GM21390 (cell line): ENCODE measurements around the gene TM9SF4.
A peak's percentile ranks its signal among the peaks of the same experiment; 100 is the strongest.

Source experiments
- ATAC-seq: cut with Tn5 transposase; IDR thresholded peaks from one replicate; pipeline ENCODE4 v1.9.1; 2021; ENCODE audit not compliant: unreplicated experiment

TM9SF4 gene

GRCh38 chr20:32126919-32127318 lies 17.4 kb downstream of the TM9SF4 start:
- ATAC-seq = no peak

DNA sequence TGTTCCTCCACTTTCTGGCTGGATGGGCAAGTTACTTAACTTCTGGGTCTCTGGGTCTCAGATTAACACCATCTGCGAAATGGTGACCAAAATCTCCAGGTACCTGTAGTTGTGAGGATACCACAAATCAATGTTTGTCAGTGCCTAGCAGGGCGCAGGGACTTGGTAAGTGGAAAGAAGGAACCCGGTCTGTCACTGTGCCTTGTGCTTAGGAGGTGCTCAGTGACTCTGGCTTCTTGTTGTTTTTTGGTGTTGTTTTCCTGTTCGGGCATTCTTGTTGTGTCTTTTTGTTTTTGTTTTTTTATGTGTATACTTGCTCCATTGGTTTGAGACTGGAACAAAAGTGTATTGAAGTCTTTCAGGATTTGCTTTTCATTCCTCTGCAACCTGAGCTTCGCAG lies 17.8 kb downstream of the TM9SF4 start:
- ATAC-seq = no peak

- ATAC-seq = no peak
These were observed 18.7 kb downstream of the TM9SF4 start for GRCh38 chr20:32128167-32128566.

- no peak for ATAC-seq
These were observed 20.3 kb downstream of the TM9SF4 start for GRCh38 chr20:32129863-32130262.

DNA sequence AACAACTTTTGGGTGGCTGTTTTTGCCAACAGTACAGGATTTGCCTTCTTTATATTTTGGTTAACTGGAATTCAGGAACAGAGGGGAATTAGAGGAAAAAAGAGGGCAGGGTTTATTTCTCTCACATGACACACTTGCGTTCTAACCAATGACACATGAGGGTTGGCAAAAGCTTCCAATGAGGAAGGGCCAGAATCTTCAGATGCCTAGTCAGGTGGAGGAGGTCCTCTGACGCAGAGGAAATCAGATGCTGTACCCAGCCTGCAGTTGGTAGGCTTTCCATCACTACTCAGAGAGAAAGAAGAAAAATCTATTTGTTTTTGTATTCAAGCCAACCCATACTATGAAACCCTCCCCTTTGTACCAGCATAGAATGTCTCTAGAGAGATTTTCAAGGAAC lies 20.8 kb downstream of the TM9SF4 start:
- no peak for ATAC-seq

GRCh38 chr20:32130965-32131364 lies 21.5 kb downstream of the TM9SF4 start:
- ATAC-seq = no peak

DNA sequence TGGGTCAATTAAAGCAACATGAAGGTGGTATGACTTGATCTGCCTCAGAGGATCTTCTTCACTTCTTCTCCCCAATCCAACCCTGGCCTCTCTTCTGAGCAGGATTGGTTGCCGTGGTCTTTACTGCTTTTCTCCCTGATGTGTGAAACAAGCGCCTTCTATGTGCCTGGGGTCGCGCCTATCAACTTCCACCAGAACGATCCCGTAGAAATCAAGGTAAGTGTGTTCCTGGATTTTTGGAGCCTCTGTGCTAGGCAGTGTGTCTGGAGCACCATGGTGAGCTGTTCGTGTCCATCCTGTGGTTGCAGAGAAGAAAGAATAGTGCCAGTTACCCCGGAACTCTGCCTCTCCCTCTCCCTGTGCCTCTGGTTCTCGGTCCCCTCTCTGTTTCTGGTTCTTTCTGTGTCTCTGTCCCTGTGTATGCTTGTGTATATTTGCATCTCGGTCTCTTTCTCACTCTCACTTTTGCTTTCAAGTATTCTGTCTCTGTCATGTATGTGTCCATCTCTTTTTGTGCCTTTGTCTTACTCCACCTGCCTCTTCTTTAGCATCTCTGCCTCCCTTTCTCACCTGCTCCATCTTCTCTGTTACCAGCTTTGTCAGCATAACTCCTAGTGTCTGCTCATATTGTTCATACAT lies 23.5 kb downstream of the TM9SF4 start:
- peak; percentile 94 for ATAC-seq

GRCh38 chr20:32134026-32134425 lies 24.5 kb downstream of the TM9SF4 start:
- ATAC-seq = no peak

- ATAC-seq = no peak
These were observed 26.5 kb downstream of the TM9SF4 start for GRCh38 chr20:32135983-32136515.

DNA sequence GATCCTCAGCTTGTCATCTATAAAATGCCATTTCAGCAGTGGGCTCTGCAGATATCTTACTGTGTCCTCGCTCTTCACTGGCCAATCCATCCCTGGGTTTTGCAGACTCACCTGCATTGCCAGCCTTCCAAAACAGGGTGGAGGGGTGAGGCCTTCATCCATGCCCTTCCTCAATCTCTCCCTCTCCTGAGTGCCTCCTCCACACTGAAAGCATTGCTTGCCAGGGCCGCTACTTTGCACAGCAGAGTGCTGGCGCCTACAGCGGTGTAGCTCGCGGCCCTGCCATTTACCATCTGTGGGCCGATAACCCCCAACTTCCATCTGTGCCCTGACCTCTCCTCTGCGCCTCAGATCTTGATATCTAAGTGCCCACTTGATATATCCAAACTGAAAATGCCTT lies 29.4 kb downstream of the TM9SF4 start:
- no peak for ATAC-seq

DNA sequence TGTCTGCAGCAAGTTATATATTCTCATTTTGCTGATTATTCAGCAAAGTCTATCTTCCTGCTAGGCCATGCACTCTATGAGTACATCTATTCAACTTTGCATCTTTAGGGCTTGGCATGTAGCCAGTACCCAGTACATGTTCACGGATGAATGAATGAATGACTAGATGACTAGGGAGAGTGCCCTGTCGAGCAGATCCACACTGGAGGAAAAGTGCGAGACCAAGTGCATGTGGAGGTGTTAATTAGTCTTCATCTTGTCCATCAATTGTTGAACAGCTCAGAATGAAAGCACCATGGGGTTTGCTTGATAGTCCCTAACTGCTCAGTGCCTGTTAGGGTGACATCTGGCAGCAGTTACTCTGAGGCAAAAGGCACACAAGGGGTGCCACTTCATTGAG lies 30.4 kb downstream of the TM9SF4 start:
- no peak for ATAC-seq

DNA sequence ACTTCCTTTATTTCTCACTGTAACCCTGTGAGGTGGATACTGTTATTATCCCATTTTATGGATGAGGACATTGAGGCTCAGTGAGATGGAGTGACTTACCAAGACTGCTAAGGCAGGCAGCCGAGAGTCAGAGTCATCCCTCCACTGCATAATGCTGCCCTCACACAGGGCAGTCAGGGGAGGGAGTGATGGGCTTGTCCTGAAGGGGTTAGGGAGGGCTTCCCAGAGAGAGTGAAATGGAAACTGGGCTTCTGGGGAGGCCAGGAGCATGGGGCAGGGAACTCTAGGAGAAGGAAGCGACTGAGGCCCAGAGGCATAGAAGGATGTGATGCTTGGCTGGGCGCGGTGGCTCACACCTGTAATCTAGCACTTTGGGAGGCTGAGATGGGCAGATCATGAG lies 31.1 kb downstream of the TM9SF4 start:
- ATAC-seq = no peak

- ATAC-seq = no peak
These were observed 32.0 kb downstream of the TM9SF4 start for GRCh38 chr20:32141465-32141980.

GRCh38 chr20:32142088-32142487 lies 32.6 kb downstream of the TM9SF4 start:
- ATAC-seq = no peak

DNA sequence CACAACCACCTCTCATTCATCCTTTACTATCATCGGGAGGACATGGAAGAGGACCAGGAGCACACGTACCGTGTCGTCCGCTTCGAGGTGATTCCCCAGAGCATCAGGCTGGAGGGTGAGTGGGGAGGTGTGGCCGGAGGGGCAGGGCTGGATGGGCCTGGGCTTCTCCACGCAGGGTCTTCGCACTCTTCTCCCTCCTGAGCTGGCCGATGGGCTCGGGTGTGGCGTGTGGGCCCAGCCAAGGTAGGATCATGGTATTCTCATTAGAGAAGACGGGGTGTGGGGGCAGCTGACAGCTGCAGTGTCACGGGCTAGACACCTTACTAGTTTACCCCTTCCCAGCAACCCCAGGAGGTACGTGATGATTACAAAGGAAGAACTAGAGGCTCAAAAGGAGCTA lies 33.5 kb downstream of the TM9SF4 start:
- no peak for ATAC-seq

GRCh38 chr20:32144898-32145662 lies 35.6 kb downstream of the TM9SF4 start:
- no peak for ATAC-seq

DNA sequence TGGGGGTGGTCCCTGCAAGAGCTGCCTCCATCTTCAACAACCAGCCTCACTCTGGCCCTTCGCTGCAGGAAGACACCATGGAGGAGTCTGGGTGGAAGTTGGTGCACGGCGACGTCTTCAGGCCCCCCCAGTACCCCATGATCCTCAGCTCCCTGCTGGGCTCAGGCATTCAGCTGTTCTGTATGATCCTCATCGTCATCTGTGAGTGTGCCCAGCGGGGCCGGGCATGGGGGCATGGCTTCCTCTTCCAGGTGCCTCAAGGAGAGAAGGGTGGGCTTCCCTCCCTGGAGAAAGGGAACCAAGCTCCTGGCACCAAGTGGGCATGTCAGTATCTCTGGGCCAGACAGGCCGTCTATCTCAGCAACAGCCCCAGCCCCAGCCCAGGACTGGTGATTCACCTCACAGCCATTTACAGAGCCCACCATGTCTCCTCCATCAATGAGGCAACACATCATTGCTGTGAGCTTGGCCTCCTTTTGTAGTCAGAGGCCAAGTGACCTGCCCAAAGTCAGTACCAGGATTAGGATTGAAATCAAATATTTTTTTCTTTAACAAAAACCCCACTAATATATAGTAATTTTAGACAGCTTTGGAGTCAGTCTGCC lies 40.2 kb downstream of the TM9SF4 start:
- no peak for ATAC-seq

- no peak for ATAC-seq
These were observed 40.9 kb downstream of the TM9SF4 start for GRCh38 chr20:32150291-32150848.

DNA sequence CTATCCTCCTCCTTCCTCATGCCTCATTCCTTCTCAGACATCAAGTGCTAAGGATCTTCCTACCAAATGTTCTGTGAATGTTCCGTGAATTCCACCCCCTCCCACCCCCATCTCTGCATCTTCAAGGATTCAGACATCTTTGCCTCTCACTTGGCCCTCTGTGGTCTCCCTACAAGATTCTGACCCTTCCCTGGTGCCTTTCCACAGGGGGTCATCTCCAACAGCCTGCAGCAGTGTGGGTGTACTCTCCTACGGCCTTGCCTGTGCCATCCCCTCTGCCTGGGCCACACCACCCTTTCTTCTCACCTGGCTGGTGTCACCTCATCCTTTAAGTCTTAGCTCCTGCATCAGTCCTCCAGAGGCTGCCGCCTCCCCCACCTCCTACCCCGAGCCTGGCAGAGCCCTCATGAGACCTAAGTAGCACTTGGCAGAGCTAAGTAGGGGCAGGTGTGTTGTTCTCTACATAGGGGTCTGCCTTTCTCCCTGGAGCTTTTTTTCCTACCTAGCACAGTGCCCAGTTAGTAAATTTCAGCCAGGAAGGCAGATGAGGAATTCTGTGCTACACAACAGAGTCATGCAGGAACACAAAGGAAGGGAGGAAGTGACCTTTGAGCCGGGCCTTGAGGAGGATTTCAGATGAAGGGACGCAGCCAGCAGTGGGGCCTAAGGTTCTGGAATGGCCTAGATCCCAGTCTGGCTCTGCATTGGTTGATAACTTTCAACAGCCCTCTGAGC lies 43.1 kb downstream of the TM9SF4 start:
- ATAC-seq = no peak

DNA sequence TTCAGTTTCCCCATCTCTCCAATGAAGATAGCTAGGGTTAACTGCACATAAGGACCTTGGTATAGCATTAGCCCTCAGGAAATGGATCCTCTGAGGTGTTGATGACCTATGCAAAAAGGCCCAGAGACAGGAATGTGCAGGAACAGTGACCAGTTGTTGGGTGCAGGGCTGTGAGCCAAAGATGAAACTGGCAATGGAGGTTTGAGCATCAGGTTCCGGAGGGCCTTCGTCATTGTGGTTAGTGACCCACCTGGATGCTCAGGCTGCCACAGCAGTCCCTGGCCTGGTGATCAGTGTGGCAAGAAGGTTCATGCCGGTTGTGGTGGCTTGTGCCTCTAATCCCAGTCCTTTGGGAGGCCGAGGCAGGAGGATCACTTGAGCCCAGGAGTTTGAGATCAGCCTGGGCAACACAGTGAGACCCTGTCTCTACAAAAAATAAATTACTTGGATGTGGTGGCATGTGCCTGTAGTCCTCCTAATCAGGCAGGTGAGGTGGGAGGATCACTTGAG lies 43.7 kb downstream of the TM9SF4 start:
- ATAC-seq = no peak

DNA sequence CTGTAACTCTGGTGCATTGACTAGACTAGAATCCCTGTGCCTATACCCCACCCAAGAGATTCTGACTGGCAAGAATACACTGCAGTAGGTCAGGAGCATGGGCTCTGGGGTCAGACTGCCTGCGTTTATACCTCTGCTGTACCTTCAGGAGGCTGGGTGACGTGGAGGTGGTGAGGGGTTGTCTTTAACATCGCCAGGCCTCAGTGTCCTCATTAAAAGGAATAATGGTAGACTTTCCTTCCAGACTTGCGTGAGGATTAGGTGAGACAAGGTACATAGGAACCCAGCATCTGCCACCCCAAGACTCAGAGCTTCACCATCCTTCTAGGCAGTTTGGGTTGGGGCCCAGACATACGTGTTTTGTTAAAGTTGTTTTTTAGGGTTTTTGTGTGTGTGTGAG lies 44.3 kb downstream of the TM9SF4 start:
- no peak for ATAC-seq
